ENCODE results near the gene CFAP61.

- TF ChIP-seq, protein P1, sequence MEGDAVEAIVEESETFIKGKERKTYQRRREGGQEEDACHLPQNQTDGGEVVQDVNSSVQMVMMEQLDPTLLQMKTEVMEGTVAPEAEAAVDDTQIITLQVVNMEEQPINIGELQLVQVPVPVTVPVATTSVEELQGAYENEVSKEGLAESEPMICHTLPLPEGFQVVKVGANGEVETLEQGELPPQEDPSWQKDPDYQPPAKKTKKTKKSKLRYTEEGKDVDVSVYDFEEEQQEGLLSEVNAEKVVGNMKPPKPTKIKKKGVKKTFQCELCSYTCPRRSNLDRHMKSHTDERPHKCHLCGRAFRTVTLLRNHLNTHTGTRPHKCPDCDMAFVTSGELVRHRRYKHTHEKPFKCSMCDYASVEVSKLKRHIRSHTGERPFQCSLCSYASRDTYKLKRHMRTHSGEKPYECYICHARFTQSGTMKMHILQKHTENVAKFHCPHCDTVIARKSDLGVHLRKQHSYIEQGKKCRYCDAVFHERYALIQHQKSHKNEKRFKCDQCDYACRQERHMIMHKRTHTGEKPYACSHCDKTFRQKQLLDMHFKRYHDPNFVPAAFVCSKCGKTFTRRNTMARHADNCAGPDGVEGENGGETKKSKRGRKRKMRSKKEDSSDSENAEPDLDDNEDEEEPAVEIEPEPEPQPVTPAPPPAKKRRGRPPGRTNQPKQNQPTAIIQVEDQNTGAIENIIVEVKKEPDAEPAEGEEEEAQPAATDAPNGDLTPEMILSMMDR (IDR thresholded peaks at IDR 0.05): no peak
- TF ChIP-seq SIN3A (IDR thresholded peaks at IDR 0.05; ENCODE audit: borderline replicate concordance, insufficient read depth, low read depth, low read length): no peak
- no peak for TF ChIP-seq POLR2AphosphoS5 (IDR thresholded peaks at IDR 0.05; ENCODE audit: low read depth, low read length)
- TF ChIP-seq, protein P2, sequence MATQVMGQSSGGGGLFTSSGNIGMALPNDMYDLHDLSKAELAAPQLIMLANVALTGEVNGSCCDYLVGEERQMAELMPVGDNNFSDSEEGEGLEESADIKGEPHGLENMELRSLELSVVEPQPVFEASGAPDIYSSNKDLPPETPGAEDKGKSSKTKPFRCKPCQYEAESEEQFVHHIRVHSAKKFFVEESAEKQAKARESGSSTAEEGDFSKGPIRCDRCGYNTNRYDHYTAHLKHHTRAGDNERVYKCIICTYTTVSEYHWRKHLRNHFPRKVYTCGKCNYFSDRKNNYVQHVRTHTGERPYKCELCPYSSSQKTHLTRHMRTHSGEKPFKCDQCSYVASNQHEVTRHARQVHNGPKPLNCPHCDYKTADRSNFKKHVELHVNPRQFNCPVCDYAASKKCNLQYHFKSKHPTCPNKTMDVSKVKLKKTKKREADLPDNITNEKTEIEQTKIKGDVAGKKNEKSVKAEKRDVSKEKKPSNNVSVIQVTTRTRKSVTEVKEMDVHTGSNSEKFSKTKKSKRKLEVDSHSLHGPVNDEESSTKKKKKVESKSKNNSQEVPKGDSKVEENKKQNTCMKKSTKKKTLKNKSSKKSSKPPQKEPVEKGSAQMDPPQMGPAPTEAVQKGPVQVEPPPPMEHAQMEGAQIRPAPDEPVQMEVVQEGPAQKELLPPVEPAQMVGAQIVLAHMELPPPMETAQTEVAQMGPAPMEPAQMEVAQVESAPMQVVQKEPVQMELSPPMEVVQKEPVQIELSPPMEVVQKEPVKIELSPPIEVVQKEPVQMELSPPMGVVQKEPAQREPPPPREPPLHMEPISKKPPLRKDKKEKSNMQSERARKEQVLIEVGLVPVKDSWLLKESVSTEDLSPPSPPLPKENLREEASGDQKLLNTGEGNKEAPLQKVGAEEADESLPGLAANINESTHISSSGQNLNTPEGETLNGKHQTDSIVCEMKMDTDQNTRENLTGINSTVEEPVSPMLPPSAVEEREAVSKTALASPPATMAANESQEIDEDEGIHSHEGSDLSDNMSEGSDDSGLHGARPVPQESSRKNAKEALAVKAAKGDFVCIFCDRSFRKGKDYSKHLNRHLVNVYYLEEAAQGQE (IDR thresholded peaks at IDR 0.05; ENCODE audit: insufficient read depth in 1 of 2, low read depth in 2 of 2, low read length in 1 of 2): no peak
Observed at GRCh38 chr20:20079102-20079784, 26.9 kb downstream of the CFAP61 start.
